Medulla oblongata (tissue), 1 donor: Measurements from ENCODE around the gene PRAF2.

Experiments used
- DNase-seq: peaks from one replicate; pipeline ENCODE4 v3.0.0-alpha.2; 2015; ENCODE audit errors: extremely low spot score

PRAF2 gene

DNA sequence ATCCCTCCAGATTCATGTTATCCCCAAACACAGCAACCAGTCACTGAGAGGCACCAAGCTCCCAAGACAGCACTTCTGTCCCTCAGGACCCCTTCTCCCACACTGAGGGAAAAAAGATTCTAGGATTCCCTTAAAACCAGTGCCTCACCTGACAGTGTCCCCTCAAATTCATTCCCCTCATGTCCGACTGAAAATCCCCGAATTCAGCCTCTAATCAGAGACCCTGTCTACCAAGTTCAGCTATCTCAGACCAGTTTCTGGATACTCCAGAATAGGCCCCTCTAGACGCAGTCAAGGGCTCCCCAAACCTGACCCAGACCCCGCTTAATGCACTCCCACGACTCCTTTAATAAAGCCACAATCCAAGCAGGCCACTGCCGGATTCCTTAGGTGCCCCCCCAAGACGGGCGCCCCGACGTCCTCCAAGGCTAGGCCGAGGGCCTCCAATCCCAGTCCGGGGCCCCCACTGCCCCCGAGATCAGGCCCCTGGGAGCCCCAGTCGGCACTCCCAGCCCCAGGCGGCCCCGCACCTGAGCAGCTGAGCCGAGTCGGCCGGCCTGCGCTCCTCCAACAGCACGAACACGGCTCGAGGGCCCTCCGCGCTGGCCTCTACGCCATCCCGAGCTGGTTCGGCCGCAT lies 31.1 kb downstream of the PRAF2 start:
- DNase-seq, result peak; percentile 6

DNA sequence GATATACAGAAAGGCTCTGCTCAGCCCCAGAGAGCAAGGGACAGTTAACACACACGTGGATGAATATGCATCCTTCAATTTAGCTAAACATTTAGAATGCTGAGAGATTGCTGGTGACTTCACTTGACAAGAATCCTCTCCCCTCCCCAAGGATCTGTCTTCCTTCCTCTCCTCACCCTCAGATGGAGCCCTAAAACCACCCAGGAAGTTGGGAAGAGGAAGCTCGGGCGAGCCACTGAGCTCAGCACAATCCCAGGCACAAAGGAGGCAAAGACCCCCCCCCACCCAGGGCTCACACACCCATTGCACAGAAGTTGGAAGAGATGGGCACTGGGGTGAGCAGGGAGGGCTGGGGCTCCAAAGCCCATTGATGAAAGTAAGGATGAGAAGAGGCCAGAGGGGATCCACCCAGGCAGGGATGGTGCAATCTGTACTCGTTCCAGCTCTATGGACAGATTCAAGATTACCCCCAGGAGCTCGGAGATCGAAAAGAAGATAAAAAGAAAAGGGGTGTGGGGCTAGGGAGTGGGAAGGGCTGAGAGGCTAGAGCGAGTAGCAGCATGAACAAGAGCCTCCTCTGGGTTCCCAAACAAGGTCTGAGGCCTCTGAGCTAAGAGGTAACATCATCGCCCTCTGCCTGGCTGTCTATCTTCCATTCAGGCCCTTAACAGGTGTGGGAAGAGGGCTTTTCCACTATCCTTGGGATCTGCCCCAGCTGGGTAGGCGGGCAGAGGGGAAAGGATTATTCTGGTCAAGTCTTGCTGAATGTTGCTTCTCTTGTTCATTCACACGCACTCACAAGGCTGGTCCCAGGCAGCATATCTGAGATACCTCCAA lies 31.8 kb downstream of the PRAF2 start:
- DNase-seq, result peak; percentile 25

DNA sequence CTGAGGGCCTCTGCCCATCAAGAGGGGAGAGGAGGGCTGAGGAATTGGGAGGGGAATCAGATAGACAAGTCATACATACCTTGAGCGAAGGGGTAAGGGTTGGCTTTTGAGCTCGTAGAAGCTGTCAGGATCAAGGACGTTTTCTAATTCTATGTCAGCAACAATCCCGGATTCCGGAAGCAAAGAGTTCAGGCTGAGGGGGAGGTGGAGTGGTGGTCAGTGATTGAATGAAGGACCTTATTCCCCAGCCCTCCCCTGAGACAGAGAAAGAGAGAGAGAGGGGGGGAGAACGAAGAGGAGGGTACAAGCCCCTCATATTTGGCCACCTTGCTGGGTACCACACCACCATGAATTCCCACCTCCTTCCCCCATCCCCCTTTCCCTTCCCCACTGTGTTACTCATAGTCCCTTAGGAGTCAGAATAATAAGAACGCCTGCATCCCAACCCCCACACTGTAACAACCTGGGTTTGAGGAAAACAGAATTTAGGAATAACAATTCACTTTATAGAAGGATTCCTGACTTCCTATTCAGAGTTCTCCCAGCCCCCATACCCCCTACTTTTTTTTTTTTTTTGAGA lies 33.3 kb downstream of the PRAF2 start:
- DNase-seq, result no peak

DNA sequence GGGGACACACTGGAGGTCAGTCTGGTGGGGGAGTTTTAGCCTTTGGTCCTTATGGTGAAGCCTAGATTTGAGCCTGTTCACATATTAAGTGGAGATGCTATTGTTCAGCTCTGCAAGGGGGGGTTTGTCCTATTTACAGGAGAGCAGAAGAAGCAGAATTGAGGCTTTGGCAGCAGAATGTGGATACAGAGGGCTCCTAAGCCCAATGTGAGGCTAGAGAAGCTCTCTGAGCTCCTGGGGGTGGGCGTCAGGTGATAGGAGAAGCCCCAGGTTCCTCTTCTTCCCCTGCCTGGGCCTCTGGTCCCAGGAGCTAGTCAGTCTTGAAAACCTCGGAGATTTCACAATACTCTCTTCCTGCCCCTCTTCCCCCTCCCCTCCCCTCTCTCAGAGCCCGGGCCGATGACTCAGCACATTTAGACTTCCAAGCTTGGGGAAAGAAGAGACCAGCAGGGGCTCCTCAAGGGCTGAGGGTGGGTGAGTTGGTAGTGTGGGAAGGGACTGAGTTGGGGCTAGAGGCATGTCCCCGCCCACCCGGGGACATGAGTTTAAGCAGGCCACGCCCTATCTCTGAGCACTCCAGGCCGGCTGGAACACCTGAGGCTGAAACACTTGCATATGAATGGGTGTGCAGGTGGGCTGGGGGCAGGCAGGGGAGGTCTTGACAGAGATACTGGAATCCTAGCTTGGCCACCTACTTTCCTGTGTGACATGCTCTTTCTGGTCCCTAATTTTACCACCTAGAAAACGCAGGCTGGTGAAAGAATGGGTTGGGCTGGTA lies 34.0 kb downstream of the PRAF2 start:
- DNase-seq, result peak; percentile 85

DNA sequence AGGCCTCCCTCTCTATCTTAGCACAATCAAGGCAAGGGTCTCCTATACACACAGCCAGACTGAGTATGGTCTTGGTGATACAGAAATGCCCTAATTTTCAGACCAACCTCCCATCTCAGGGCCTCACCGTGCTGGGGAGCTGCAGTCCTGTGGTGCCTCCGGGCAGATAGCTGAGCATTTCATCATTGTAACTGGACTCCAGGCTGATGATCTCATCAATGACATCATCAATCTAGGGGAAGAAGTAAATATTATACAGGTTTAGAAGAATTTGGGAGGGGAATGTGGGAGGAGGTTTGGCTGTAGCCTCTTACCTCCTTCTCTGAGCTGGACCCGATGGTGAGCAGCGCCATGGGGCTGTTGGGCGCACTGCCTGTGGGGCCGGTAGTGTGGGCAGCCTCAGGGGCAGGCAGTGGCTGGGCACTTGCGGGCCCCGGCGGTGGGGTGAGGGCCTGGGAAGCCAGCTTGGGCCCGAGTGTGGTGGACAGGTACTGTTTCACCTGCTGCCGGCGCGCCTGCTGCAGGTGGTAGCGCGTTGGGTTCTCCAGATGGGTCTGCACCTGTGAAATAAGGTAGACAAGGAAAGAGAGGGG lies 35.8 kb downstream of the PRAF2 start:
- DNase-seq, result no peak

DNA sequence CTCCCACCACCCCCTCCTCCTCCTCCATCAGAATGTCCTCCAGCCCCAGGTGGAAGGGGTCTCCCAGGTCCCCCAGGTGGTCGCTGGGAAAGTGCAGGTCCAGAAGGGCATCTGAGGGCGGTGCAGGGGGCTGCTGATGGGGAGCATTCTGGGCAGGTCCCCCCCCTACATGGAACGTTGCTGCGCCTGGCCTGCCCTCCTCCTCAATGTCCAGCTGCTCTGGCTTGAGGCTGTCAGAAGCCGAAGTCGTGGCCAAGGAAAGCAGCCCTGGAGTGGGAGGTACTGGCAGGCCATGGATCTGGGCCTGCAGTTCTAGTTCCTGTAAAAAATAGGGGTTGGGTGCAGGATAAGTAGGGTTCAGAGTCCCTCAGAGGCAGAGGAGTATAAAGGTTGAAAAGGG lies 43.5 kb downstream of the PRAF2 start:
- no peak for DNase-seq

- DNase-seq, result no peak
These were observed 43.9 kb downstream of the PRAF2 start for GRCh38 chrX:49029876-49030275.
